IPS-NIHi7 (cell line): ENCODE results near the gene PHTF2.
"Not testable (repeated sequence)": the region's sequence is repeated elsewhere in the genome, so short reads cannot be mapped to it uniquely, and the experiment has no call there.

Experiments
- DNase-seq: peaks from one replicate; pipeline ENCODE4 v3.0.0; 2012; ENCODE audit warnings: mixed read lengths; ENCODE audit errors: extremely low spot score

The PHTF2 gene

GRCh38 chr7:77798394-77799077 lies at the start of gene PHTF2, which contains the start of gene TMEM60:
Gene PHTF2 (plus strand): TSS chr7:77798773.
Gene TMEM60 (minus strand): TSS chr7:77798434. CDS start chr7:77794373, 4,061 bp downstream.
- peak; percentile 97 for DNase-seq

DNA sequence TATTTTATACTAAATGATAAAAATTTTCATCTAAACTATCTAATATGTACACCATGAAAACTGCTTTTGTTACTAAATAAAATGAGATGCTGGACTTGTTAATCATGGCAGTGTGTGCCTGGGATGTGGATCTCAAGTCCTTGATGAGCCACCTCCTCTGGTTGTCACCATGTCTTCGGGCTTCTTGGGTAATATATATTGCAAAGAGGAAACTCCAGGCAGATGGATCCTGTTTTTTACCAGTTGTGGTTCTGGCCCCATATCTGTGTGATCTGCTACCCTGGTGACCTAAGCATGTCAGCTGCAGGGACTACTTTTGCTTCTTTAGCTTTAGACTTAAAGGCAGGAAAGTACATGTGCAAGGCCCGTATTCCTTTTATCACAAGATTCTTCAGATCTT lies 46.6 kb upstream of the PHTF2 start:
- DNase-seq: no peak

DNA sequence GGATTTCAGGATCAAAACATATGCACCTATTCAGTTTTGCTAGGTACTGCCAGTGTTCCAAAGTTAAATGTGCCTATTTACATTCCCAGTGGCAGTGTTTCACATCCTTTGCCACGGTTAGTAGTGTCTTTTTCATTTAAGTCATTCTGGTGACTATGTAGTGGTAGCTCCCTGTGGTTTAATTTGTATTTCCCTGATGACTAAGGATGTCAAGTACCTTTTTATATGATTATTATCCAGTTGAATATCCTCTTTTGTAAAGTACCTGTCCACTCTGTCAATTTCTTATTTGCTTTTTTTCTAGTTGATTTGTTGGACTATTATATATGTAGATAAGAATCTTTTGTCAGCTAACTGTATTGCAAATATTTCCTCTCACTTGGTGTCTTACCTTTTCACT lies 45.4 kb upstream of the PHTF2 start:
- DNase-seq: no peak

- DNase-seq: no peak
Measured at GRCh38 chr7:77757589-77757988, 41.0 kb upstream of the PHTF2 start.

GRCh38 chr7:77759294-77759889 lies 39.2 kb upstream of the PHTF2 start:
- DNase-seq: peak; percentile 47

DNA sequence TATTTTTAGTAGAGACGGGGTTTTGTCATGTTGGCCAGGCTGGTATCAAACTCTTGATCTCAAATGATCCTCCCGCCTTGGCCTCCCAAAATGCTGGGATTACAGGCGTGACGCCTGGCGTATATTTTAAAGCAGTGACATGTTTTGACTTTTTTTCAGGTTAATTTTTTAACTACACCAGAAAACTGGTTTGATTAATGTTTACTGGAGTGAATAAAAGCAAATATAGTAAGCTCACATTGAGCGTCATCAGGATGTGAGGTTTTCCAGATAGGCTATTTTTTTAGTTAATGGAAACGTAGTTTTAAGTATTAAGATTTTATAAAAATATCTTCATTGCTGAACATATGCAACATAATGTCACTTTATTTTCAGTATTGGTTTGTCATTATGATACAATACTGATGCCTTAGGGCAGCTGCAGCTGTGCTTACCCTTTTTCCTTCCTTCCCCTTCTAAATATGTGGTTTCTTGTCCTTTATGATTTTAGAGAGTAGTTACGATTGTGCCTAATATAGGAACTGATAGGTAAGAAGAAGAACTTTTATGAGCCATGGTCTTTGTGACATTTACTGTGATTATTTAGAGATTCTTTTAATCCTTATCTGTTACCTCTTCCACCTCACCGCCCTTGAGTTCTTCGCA lies 37.6 kb upstream of the PHTF2 start:
- DNase-seq: no peak

GRCh38 chr7:77765481-77765880 lies 33.1 kb upstream of the PHTF2 start:
- DNase-seq: no peak

- no peak for DNase-seq
Measured at GRCh38 chr7:77765906-77766800, 32.4 kb upstream of the PHTF2 start.

DNA sequence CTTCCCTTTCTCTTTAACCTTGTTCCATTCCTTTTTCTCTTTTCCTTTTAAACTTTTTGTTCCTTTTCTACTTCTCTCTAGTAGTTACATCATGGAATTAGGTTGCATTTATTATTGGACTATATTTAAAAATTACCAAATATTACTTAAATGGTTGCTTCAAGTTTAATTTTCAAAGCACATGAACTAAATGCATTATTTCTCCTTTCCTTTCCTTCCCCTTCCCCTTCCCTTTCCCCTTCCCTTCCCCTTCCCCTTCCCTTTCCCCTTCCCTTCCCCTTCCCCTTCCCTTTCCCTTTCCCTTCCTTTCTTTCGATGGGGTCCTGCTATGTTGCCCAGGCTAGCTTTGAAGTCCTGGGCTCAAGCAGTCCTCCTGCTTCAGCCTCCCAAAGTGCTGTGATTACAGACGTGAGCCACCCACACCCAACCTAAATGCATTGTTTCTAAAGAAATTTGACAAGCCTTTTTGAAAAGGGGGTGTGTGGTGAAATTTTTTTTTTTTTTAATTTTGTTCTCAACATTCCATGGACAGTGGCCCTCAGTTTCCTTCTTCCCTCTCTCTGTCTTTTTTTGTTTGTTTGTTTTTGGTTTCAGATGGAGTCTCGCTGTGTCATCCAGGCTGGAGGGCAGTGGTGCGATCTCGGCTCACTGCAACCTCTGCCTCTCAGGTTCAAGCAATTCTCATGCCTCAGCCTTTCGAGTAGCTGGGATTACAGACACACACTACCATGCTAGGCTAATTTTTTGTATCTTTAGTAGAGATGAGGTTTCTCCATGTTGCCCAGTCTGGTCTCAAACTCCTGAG lies 31.6 kb upstream of the PHTF2 start:
- no peak for DNase-seq

- DNase-seq: no peak
Measured at GRCh38 chr7:77770316-77770715, 28.3 kb upstream of the PHTF2 start.

GRCh38 chr7:77771901-77772300 lies 26.7 kb upstream of the PHTF2 start:
- DNase-seq: no peak

DNA sequence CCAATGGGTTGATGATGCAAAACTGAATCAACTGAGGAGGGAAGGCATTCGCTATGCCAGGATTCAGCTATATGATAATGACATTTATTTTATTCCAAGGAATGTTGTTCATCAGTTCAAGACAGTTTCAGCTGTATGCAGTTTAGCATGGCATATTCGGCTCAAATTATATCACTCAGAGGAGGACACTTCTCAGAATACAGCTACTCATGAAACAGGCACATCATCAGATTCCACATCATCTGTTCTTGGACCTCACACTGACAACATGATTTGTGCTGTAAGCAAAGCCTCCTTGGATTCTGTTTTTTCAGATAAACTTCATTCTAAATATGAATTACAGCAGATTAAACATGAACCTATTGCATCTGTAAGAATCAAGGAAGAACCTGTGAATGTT lies 20.0 kb upstream of the PHTF2 start:
- no peak for DNase-seq

DNA sequence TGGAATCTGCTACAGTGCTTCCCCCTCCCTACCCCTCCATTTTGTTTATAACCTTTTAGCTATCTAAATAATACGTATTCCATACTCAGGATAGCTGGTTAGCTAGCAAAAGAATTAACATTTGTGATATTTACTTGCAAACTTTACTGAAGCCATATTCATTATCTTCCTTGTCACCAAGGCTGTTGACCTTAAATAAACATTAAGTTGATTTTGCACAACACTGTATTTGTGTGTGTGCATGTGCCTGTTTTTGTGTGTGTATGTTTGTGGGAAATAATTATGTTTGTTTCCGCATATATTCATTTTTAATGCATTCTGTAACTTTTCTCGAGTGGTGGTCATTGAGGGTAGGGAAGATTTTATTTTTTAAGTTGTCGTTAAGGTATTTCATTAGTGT lies 16.2 kb upstream of the PHTF2 start:
- no peak for DNase-seq

DNA sequence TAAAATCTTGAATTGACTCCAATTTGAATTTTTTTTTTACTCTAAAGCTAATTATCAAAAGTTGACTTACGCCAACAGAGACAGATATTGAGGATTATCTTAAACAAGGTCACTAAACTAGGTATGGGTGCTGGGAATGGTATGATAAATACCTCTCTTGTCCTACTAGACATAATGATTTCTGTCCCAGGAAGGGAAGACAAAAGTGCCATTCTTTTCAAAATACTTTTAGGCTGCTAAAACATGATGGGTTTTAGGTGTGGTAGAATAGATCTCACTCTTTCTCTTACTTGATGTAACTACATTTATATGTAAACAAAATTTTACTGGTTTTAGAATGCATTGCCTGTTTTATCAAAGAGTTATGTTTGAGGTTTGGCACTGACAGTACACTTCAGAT lies 15.5 kb upstream of the PHTF2 start:
- no peak for DNase-seq

DNA sequence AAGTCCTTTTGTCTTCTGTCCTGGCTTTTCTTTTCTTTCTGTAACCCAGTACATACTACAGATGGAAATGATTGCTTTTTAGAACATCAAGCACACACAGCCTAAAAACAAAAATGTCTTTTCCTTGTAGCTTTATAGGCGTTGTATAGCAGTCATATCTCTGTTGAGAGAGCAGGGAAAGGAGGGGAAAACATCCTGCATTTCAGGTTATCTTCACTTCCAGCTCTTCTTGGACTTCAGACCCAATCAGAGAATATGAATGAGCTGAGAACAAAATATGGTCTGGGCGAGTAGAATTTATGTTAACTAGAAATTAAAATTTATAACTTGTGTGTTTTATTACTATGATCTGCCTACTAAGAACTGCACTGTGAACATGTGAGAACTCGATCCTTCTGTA lies 15.0 kb upstream of the PHTF2 start:
- DNase-seq: no peak

DNA sequence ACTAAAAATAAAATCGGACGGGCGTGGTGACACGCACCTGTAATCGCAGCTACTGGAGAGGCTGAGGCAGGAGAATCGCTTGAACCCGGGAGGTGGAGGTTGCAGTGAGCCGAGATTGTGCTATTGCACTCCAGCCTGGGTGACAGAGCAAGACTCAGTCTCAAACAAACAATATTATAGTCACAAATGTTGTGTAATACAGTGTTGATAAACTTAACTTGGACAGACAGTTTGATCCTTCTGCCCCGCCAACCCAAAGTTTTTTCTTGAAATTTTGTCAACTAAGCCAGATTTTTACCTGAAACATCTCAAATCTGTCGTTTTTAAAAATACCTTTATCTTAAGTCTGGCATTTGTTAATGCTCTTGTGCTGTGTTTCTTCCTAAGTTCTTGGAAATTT lies 14.1 kb upstream of the PHTF2 start:
- DNase-seq: not testable (repeated sequence)

- DNase-seq: no peak
Measured at GRCh38 chr7:77786018-77786417, 12.6 kb upstream of the PHTF2 start.

GRCh38 chr7:77786741-77787140 lies 11.8 kb upstream of the PHTF2 start:
- DNase-seq: no peak

DNA sequence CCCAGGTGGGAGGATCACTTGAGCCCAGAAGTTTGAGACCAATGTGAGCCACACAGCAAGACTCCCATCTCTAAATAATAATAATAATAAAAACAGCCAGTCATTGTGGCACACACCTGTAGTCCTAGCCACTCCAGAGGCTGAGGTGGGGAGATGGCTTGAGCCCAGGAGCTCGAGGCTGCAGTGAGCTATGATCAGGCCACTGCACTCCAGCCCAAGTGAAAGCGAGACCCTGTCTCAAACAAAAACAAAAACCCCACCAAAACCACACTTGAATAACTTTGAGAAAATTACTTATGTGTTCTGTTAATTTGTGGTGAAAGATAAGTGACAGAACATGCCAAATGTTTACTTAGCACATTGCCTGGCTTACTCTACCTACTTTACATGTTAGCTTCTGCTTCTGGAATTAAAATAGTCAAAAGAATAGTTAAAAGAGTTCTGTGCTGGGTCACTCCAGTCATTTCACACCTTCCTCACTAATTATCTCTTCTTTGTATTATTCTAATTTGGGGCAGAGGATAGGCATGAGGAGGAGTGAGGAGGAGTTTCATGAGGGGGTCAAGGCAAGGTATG lies 10.2 kb upstream of the PHTF2 start:
- DNase-seq: no peak

- DNase-seq: no peak
Measured at GRCh38 chr7:77791336-77791735, 7.2 kb upstream of the PHTF2 start.

- no peak for DNase-seq
Measured at GRCh38 chr7:77791956-77792355, 6.6 kb upstream of the PHTF2 start.
